Hematopoietic multipotent progenitor cell treated with erythropoietin and hydrocortisone succinate and interleukin-3 and kit ligand, for 6 days (in vitro differentiated cells): ENCODE data around the gene SERPINF2.
"Not testable (repeated sequence)": the region's sequence is repeated elsewhere in the genome, so short reads cannot be mapped to it uniquely, and the experiment has no call there.

Experiments
- DNase-seq: peaks from one replicate; pipeline ENCODE4 v3.0.0-alpha.2; 2015

Gene SERPINF2

GRCh38 chr17:1716912-1717695 lies 25.6 kb upstream of the SERPINF2 start:
- DNase-seq: peak; percentile 100

- DNase-seq: peak; percentile 2
Observed at GRCh38 chr17:1718362-1719165, 24.1 kb upstream of the SERPINF2 start.

DNA sequence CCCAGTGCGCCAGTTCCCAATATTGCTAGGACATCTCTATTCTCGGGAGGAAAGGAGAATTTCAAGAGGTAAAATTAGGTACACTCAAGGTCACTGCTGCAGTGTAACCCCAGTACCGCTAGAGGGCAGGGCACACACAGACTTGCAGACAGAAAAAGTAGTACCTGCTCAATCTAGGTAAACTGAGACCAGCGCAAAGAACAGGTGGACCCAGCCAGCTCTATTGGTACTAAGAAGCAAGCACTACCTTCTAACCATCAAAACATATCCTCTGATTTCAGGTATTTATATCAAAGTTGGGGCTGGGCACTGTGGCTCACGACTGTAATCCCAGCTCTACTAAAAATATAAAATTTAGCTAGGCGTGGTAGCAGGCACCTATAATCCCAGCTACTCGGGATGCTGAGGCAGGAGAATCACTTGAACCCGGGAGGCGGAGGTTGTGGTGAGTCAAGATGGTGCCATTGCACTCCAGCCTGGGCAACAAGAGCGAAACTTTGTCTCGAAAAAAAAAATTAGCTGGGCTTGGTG lies 21.8 kb upstream of the SERPINF2 start:
- peak; percentile 78 for DNase-seq

- DNase-seq: not testable (repeated sequence)
Observed at GRCh38 chr17:1722022-1722421, 20.6 kb upstream of the SERPINF2 start.

GRCh38 chr17:1724351-1724868 lies 18.3 kb upstream of the SERPINF2 start, which contains the start of gene WDR81:
Gene WDR81, plus strand, starts transcription at chr17:1724704. Its CDS starts 256 bp downstream, at chr17:1724960.
- DNase-seq: peak; percentile 93

DNA sequence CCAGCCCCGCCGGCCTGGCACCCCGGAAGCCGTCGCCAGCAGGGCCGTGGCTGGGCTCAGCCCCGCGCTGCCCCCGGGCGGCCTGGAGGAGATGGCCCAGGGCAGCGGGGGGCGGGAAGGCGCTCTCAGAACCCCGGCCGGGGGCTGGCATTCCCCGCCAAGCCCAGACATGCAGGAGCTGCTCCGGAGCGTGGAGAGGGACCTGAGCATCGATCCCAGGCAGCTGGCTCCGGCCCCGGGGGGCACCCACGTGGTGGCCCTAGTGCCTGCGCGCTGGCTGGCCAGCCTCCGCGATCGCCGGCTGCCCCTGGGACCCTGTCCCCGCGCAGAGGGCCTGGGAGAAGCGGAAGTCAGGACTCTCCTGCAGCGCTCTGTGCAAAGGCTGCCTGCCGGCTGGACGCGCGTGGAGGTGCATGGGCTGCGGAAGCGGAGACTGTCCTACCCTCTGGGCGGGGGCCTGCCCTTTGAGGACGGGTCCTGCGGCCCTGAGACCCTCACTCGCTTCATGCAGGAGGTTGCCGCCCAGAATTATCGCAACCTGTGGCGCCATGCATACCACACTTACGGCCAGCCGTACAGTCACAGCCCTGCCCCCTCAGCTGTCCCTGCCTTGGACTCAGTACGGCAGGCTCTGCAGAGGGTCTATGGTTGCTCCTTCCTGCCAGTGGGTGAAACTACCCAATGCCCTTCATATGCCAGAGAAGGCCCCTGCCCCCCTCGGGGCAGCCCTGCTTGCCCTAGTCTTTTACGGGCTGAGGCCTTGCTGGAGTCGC lies 17.6 kb upstream of the SERPINF2 start:
- peak; percentile 48 for DNase-seq

DNA sequence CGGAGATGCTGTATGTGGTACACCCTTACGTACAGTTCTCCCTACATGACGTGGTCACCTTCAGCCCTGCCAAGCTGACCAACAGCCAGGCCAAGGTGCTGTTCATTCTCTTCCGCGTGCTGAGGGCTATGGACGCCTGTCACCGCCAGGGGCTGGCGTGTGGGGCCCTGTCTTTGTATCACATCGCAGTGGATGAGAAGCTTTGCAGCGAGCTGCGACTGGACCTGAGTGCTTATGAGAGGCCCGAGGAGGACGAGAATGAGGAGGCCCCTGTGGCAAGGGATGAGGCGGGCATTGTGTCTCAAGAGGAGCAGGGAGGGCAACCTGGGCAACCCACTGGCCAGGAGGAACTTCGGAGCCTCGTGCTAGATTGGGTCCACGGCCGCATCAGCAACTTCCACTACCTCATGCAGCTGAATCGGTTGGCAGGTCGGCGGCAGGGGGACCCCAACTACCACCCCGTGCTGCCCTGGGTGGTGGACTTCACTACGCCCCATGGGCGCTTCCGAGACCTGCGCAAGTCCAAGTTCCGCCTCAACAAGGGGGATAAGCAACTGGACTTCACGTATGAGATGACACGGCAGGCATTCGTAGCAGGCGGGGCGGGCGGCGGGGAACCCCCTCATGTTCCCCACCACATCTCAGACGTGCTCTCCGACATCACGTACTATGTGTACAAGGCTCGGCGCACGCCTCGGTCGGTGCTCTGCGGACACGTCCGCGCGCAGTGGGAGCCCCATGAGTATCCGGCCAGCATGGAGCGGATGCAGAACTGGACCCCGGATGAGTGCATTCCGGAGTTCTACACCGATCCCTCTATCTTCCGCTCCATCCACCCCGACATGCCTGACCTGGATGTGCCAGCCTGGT lies 16.8 kb upstream of the SERPINF2 start:
- no peak for DNase-seq

DNA sequence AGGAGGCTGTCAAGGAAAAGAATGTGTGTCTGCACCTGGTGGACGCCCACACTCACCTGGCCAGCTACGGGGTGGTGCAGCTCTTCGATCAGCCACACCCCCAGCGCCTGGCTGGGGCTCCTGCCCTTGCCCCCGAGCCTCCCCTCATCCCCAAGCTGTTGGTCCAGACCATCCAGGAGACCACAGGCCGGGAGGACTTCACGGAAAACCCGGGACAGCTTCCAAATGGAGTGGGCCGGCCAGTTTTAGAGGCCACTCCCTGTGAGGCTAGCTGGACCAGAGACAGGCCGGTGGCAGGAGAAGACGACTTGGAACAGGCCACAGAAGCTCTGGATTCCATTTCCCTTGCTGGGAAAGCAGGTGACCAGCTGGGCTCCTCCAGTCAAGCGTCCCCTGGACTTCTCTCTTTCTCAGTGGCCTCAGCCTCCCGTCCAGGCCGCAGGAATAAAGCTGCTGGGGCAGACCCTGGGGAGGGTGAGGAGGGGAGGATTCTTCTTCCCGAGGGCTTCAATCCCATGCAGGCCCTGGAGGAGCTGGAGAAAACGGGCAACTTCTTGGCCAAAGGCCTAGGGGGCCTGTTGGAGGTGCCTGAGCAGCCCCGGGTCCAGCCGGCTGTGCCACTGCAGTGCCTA lies 15.9 kb upstream of the SERPINF2 start:
- no peak for DNase-seq

DNA sequence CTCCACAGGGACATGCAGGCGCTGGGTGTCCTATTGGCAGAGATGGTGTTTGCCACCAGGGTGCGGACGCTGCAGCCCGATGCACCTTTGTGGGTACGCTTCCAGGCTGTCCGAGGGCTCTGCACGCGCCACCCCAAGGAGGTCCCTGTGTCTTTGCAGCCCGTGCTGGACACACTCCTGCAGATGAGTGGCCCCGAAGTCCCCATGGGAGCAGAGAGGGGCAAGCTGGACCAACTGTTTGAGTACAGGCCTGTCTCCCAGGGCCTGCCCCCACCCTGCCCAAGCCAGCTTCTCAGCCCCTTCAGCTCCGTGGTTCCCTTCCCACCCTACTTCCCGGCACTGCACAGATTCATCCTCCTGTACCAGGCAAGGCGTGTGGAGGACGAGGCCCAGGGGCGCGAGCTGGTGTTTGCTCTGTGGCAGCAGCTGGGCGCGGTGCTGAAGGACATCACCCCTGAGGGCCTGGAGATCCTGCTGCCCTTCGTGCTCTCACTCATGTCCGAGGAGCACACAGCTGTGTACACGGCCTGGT lies 15.3 kb upstream of the SERPINF2 start:
- no peak for DNase-seq

GRCh38 chr17:1727876-1728630 lies 14.6 kb upstream of the SERPINF2 start:
- no peak for DNase-seq

DNA sequence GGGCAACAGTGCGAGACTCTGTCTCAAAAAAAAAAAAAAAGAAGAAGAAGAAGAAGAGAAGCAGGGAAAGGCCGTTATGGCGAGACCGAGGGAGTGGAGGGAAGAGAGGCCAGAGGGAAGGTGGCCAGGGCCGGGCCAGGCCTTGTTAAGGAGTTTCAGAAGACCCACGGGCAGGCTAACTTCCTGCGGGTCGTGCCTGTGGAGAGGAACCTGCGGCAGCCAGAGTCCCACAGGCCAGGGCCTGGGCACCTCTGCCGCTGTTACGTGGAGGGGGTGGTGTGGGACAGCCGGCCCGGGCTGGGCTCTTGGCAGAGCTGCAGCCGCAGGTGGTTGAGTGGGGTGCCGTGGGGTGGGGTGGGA lies 12.7 kb upstream of the SERPINF2 start:
- DNase-seq: no peak

DNA sequence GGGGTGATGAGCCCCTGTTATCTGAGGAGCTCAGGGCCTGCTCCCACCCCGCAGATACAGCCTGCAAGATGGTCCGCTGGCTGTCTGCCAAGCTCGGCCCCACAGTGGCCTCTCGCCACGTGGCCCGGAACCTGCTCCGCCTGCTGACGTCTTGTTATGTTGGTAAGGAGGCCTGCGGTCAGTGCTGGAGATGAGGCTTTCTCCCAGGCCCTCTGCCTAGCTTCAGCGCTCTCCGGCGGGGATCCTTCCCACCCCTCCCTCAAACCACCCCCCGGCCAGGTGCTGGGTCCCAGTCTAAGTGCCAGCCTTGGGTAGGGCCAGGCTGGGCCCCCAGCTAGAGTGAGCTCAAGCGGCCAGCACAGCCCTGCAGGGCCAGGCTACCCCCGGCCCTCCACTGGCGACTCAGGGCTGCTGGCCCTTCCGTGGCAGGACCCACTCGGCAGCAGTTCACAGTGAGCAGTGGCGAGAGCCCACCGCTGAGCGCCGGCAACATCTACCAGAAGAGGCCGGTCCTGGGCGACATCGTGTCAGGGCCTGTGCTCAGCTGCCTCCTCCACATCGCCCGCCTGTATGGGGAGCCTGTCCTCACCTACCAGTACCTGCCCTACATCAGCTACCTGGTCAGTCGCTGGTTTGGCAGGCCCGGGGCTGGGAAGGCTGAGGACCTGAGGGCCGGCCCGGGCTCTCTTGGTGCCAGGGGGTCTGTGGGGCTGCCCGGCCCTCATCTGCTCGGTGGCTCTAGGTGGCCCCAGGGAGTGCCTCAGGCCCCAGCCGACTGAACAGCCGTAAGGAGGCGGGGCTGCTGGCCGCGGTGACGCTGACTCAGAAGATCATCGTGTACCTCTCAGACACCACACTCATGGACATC lies 12.1 kb upstream of the SERPINF2 start:
- peak; percentile 97 for DNase-seq

GRCh38 chr17:1731194-1731506 lies 11.5 kb upstream of the SERPINF2 start:
- DNase-seq: no peak

DNA sequence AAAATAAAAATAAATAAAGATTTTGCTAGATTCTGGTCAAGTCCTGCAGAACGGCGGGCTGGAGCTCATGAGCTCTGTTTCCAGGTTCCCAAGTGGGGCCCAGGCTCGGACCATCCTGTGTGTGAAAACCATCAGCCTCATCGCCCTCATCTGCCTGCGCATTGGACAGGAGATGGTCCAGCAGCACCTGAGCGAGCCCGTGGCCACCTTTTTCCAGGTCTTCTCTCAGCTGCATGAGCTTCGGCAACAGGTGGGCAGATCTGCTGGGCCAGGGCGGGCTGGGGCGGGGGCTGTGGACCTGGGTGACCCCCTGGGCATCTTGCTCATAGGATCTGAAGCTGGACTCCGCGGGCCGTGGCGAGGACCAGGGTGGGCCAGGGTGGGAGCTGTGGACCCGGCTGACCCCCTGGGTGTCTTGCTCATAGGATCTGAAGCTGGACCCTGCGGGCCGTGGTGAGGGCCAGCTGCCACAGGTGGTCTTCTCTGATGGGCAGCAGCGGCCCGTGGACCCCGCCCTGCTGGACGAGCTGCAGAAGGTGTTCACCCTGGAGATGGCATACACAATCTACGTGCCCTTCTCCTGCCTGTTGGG lies 10.3 kb upstream of the SERPINF2 start:
- DNase-seq: no peak

DNA sequence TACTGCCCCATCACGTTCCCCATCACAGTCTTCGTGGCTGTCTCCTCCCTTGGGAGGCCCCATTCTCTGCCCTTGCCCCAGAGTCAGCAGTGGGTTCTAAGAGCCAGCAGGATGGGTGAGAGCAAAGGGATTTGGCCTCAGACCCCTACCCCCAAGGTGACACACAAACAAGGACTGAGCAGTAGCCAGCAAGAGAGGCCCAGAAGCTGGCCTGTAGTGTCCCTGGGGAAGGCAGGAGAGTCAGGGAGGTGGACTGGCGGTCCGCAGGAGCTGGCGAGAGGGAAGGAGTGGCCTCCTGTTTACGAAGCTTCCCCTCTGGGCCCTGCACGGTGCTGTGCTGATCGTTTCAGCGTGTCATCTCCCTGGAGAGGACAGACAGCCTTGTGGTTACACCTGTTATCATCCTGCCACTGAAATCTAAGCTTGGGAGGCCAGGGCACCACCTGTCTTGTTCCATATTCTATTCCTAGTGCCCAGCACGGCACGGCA lies 9.8 kb upstream of the SERPINF2 start:
- DNase-seq: no peak

DNA sequence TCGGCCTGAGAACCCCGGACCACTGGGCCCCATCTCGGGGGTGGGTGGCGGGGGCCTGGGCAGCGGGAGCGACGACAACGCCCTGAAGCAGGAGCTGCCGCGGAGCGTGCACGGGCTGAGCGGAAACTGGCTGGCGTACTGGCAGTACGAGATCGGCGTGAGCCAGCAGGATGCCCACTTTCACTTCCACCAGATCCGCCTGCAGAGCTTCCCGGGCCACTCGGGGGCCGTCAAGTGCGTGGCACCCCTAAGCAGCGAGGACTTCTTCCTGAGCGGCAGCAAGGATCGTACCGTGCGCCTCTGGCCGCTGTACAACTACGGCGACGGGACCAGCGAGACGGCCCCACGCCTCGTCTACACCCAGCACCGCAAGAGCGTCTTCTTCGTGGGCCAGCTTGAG lies 8.9 kb upstream of the SERPINF2 start:
- DNase-seq: no peak

DNA sequence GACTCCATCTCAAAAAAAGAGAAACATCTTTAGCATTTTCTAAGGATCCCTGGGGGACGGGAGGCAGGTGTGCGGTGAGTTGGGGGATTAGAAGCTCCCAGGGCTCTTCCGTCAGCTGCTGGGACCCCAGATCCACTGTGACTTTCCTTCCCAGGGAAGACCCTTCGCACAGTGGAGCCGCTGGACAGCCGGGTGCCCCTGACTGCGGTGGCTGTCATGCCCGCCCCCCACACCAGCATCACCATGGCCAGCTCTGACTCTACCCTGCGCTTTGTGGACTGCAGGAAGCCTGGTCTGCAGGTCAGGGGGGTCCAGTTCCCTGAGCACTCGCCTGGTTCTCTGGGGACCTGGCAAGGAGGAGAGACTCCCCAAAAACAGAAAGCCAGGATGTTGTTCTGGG lies 7.3 kb upstream of the SERPINF2 start:
- DNase-seq: no peak

DNA sequence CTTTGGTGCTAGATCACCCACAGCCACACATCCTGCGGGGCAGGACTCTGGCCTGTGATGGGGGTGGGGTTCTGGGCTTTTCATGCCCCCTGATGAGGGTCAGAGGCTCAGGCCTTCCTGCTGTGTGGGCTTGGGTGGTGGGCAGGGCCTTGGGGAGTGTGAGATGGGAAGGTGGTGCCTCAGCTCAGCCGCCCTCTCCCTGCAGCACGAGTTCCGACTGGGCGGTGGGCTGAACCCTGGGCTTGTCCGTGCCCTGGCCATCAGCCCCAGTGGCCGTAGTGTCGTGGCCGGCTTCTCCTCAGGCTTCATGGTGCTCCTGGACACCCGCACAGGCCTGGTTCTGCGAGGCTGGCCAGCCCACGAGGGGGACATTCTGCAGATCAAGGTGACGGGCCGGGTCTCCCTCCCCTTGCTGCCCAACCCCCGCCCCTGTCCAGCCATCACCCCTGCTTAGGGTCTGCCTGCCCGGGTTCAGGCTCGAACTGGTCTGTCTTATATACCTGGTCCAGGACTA lies 6.8 kb upstream of the SERPINF2 start:
- DNase-seq: no peak
